Endothelial cell of umbilical vein (primary cell): ENCODE data around the gene RDH13.

ENCODE experiments used
- MAX ChIP-seq: IDR thresholded peaks from 2 replicates; pipeline ENCODE4 v1.6.1; 2011; ENCODE audit not compliant: insufficient read depth, insufficient read length
- POLR2A ChIP-seq: IDR thresholded peaks from 2 replicates; pipeline ENCODE4 v1.6.1; 2012; ENCODE audit warnings: low read depth, mild to moderate bottlenecking, control low read depth, low read length
- TF ChIP-seq, protein P1 (sequence below), 2 donors: IDR thresholded peaks; 1 replicate in 1 of 2; 2 replicates in 1 of 2; pipeline ENCODE4 v1.5.1; 2011; ENCODE audit warnings: low read length in 2 of 2, mild to moderate bottlenecking in 2 of 2, moderate library complexity in 2 of 2, control low read depth in 1 of 2, inconsistent platforms in 1 of 2, low read depth in 1 of 2; ENCODE audit not compliant: insufficient read depth in 1 of 2; ENCODE audit errors: extremely low read depth in 1 of 2

DNA sequence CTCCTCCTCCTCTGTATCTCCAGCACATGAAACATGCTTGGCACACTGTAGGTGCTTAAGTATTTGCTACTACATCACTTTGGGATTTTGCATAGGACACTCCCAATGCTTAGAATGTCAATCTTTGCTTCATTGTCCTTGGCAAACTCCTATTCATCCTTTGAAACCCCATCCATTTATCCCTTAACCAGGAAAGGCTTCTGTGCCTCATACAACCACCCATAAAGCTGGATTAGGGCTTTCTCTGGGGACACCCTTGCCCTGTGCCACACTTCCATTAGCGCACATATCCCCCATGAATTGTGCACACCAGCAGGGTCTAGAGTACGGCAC is 6.9 kb upstream of the RDH13 start:
- TF ChIP-seq, protein P1, sequence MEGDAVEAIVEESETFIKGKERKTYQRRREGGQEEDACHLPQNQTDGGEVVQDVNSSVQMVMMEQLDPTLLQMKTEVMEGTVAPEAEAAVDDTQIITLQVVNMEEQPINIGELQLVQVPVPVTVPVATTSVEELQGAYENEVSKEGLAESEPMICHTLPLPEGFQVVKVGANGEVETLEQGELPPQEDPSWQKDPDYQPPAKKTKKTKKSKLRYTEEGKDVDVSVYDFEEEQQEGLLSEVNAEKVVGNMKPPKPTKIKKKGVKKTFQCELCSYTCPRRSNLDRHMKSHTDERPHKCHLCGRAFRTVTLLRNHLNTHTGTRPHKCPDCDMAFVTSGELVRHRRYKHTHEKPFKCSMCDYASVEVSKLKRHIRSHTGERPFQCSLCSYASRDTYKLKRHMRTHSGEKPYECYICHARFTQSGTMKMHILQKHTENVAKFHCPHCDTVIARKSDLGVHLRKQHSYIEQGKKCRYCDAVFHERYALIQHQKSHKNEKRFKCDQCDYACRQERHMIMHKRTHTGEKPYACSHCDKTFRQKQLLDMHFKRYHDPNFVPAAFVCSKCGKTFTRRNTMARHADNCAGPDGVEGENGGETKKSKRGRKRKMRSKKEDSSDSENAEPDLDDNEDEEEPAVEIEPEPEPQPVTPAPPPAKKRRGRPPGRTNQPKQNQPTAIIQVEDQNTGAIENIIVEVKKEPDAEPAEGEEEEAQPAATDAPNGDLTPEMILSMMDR (IDR thresholded peaks at IDR 0.05; ENCODE audit: extremely low read depth in 1 of 2, insufficient read depth in 1 of 2, low read depth in 1 of 2, low read length in 2 of 2), result no peak
- TF ChIP-seq MAX, result no peak
- TF ChIP-seq POLR2A, result no peak
